Measurements from ENCODE around the gene CLEC4G.
"Not testable (repeated sequence)": the region's sequence is repeated elsewhere in the genome, so short reads cannot be mapped to it uniquely, and the experiment has no call there.

Gene CLEC4G

GRCh38 chr19:7732045-7732444, at the start of gene CLEC4G:
Gene CLEC4G, minus strand, starts transcription at chr19:7732110. Its CDS starts 8 bp downstream, at chr19:7732102.
- DNase-seq (ENCODE audit: low read depth), result no peak

GRCh38 chr19:7781157-7781556, 49.2 kb upstream of the CLEC4G start:
- no peak for DNase-seq (ENCODE audit: low read depth)

GRCh38 chr19:7779631-7780486, 47.9 kb upstream of the CLEC4G start:
- DNase-seq (ENCODE audit: low read depth), result no peak

- no peak for DNase-seq (ENCODE audit: low read depth)
Observed at GRCh38 chr19:7778081-7778480, 46.2 kb upstream of the CLEC4G start.

GRCh38 chr19:7775761-7776160, 43.9 kb upstream of the CLEC4G start:
- no peak for DNase-seq (ENCODE audit: low read depth)

GRCh38 chr19:7773841-7774240, 41.9 kb upstream of the CLEC4G start:
- DNase-seq (ENCODE audit: low read depth), result no peak

GRCh38 chr19:7772752-7773291, 40.9 kb upstream of the CLEC4G start:
- DNase-seq (ENCODE audit: low read depth), result peak; percentile 37

GRCh38 chr19:7771072-7771471, 39.2 kb upstream of the CLEC4G start:
- DNase-seq (ENCODE audit: low read depth), result no peak

GRCh38 chr19:7769171-7769570, 37.3 kb upstream of the CLEC4G start:
- DNase-seq (ENCODE audit: low read depth), result no peak

- DNase-seq (ENCODE audit: low read depth), result no peak
Observed at GRCh38 chr19:7767487-7767886, 35.6 kb upstream of the CLEC4G start.

GRCh38 chr19:7766535-7766934, 34.6 kb upstream of the CLEC4G start:
- DNase-seq (ENCODE audit: low read depth), result no peak

GRCh38 chr19:7765043-7765442, 33.1 kb upstream of the CLEC4G start:
- not testable (repeated sequence) for DNase-seq (ENCODE audit: low read depth)

- not testable (repeated sequence) for DNase-seq (ENCODE audit: low read depth)
Observed at GRCh38 chr19:7764157-7764556, 32.2 kb upstream of the CLEC4G start.

GRCh38 chr19:7763696-7764095, 31.8 kb upstream of the CLEC4G start:
- DNase-seq (ENCODE audit: low read depth), result no peak

GRCh38 chr19:7762719-7763293, 30.9 kb upstream of the CLEC4G start, which contains the start of gene CLEC4M:
Gene CLEC4M, plus strand, starts transcription at chr19:7763243. Its CDS starts 24 bp downstream, at chr19:7763267.
- no peak for DNase-seq (ENCODE audit: low read depth)

GRCh38 chr19:7759156-7759555, 27.2 kb upstream of the CLEC4G start:
- no peak for DNase-seq (ENCODE audit: low read depth)

- no peak for DNase-seq (ENCODE audit: low read depth)
Observed at GRCh38 chr19:7757358-7757757, 25.4 kb upstream of the CLEC4G start.

GRCh38 chr19:7756258-7756657, 24.3 kb upstream of the CLEC4G start:
- no peak for DNase-seq (ENCODE audit: low read depth)

- no peak for DNase-seq (ENCODE audit: low read depth)
Observed at GRCh38 chr19:7751157-7751783, 19.4 kb upstream of the CLEC4G start.

GRCh38 chr19:7748756-7749155, 16.8 kb upstream of the CLEC4G start:
- peak; percentile 9 for DNase-seq (ENCODE audit: low read depth)

GRCh38 chr19:7748171-7748570, 16.3 kb upstream of the CLEC4G start:
- DNase-seq (ENCODE audit: low read depth), result no peak

Data from EH (cell line).